B cell (primary cell): ENCODE results near the gene WDR47. TPM values are rescaled to one million over a fixed set of nuclear protein-coding genes. Genes with fewer than 3 reads are reported as not detected.

Source experiments
- ATAC-seq: fragments of 200-7000 bp; cut with Tn5 transposase; one replicate; pipeline ENCODE4 v1.10.0; 2021; ENCODE audit warnings: low read depth, mild to moderate bottlenecking, moderate number of reproducible peaks, moderate library complexity
- CTCF ChIA-PET: fragments of 350-600 bp; sonication (Branson Sonifier 250); formaldehyde crosslinking; loops from one replicate; lab custom pipeline; 2021; ENCODE audit warnings: antibody characterized with exemption, inconsistent platforms; lab: Charles Lee
- POLR2A ChIA-PET: fragments of 350-600 bp; sonication (Branson Sonifier 250); formaldehyde crosslinking; loops from one replicate; lab custom pipeline; 2021; ENCODE audit warnings: antibody characterized with exemption; lab: Charles Lee
- DNase-seq: peaks from one replicate; pipeline ENCODE4 v3.0.0; 2013
- H2AFZ ChIP-seq: 2 replicates; pipeline ENCODE4 v1.6.1; 2012; ENCODE audit warnings: mild to moderate bottlenecking, low read depth, low read length; ENCODE audit not compliant: insufficient read depth, poor library complexity, severe bottlenecking
- H3K27ac ChIP-seq, 2 donors: 1 replicate in 1 of 2; 2 replicates in 1 of 2; pipeline ENCODE4 v1.5.1; 2012 to 2013; ENCODE audit warnings: low read length in 2 of 2, mild to moderate bottlenecking in 2 of 2, moderate library complexity in 1 of 2
- H3K27me3 ChIP-seq, 4 experiments: fragments of 200-600 bp in 1 of 4; sonication (generic) in 1 of 4; replicated peaks in 1 of 4; 1 replicate in 2 of 4; 2 replicates in 2 of 4; pipeline versions ENCODE4 v1.6.1 to v1.7.0; 2013 to 2016; ENCODE audit warnings: low read length in 3 of 4, mild to moderate bottlenecking in 2 of 4, mixed read lengths in 1 of 4, moderate library complexity in 1 of 4; ENCODE audit not compliant: insufficient read depth in 4 of 4, control insufficient read depth in 3 of 4; ENCODE audit errors: control extremely low read depth in 1 of 4
- H3K36me3 ChIP-seq, 2 experiments: replicated peaks in 1 of 2; 1 replicate in 1 of 2; 2 replicates in 1 of 2; pipeline versions ENCODE4 v1.6.1 to v1.7.1; 2013; ENCODE audit warnings: low read length in 1 of 2; ENCODE audit not compliant: insufficient read depth in 2 of 2, control insufficient read depth in 1 of 2; ENCODE audit errors: control extremely low read depth in 1 of 2, extremely low read depth in 1 of 2
- H3K4me1 ChIP-seq, 2 donors: fragments of 200-600 bp in 1 of 2; sonication (generic) in 1 of 2; 1 replicate in 1 of 2; 2 replicates in 1 of 2; pipeline versions ENCODE4 v1.5.1 to v1.6.1; 2013 to 2017; ENCODE audit warnings: low read length in 2 of 2; ENCODE audit not compliant: control insufficient read depth in 2 of 2, insufficient read depth in 2 of 2
- H3K4me2 ChIP-seq: replicated peaks from 2 replicates; pipeline ENCODE3; 2012; ENCODE audit warnings: mild to moderate bottlenecking, low read depth, low read length; ENCODE audit not compliant: poor library complexity, severe bottlenecking
- H3K4me3 ChIP-seq, 5 experiments: fragments of 200-600 bp in 1 of 5; sonication (generic) in 1 of 5; 1 replicate in 3 of 5; 2 replicates in 2 of 5; pipeline versions ENCODE4 v1.5.1 to v1.7.0; 2011 to 2016; ENCODE audit warnings: low read length in 4 of 5, mild to moderate bottlenecking in 4 of 5, low read depth in 2 of 5, control low read depth in 1 of 5, moderate library complexity in 1 of 5; ENCODE audit not compliant: insufficient read depth in 1 of 5; ENCODE audit errors: control extremely low read depth in 1 of 5, extremely low read depth in 1 of 5
- H3K79me2 ChIP-seq: fragments of 200-600 bp; sonication (generic); one replicate; pipeline ENCODE4 v1.6.0; 2016; ENCODE audit warnings: low read length; ENCODE audit not compliant: control insufficient read depth, insufficient read depth
- H3K9ac ChIP-seq: fragments of 200-600 bp; sonication (generic); 2 replicates; pipeline ENCODE4 v1.6.1; 2017; ENCODE audit warnings: mild to moderate bottlenecking, low read length, moderate library complexity
- H3K9me3 ChIP-seq, 3 donors: one replicate each; pipeline versions ENCODE4 v1.6.1 to v1.7.1; 2013; ENCODE audit warnings: low read length in 2 of 3; ENCODE audit not compliant: control insufficient read depth in 2 of 3, insufficient read depth in 1 of 3; ENCODE audit errors: control extremely low read depth in 1 of 3
- H4K20me1 ChIP-seq: 2 replicates; pipeline ENCODE4 v1.6.0; 2012; ENCODE audit warnings: mild to moderate bottlenecking, low read length; ENCODE audit not compliant: insufficient read depth, control insufficient read depth, poor library complexity, severe bottlenecking
- H3K27ac Mint-ChIP-seq: one replicate; pipeline ENCODE4 v1.8.0; 2021; ENCODE audit warnings: mixed read lengths
- H3K27me3 Mint-ChIP-seq: one replicate; pipeline ENCODE4 v1.8.0; 2021; ENCODE audit warnings: mixed read lengths
- H3K4me1 Mint-ChIP-seq: one replicate; pipeline ENCODE4 v1.8.0; 2021; ENCODE audit warnings: mixed read lengths
- H3K4me3 Mint-ChIP-seq: one replicate; pipeline ENCODE4 v1.8.0; 2021; ENCODE audit warnings: mixed read lengths
- H3K9me3 Mint-ChIP-seq: one replicate; pipeline ENCODE4 v1.8.0; 2022; ENCODE audit warnings: mixed read lengths; ENCODE audit not compliant: insufficient read depth
- EZH2 ChIP-seq: IDR thresholded peaks from 2 replicates; pipeline ENCODE4 v1.6.1; 2012; ENCODE audit warnings: borderline replicate concordance, low read depth, mild to moderate bottlenecking, moderate library complexity, low read length; ENCODE audit not compliant: insufficient read depth, poor library complexity, severe bottlenecking
- WGBS: methylation state at CpG from one replicate; pipeline ENCODE4 v1.1.5; 2013; ENCODE audit warnings: missing lambda C conversion rate; ENCODE audit not compliant: insufficient coverage; 5-methylcytosine and 5-hydroxymethylcytosine counted together
- intact Hi-C: fragments of 100-400 bp; cut with micrococcal nuclease; formaldehyde crosslinking; loops from one replicate; pipeline ENCODE4 v1.10.0; 2022
- polyA plus RNA-seq: library from polyadenylated mRNA; depleted of rRNA; stranded (reverse); fragments of >200 nt; gene quantifications from 2 replicates; pipeline ENCODE4 v1.2.3, GENCODE V29; 2012
- total RNA-seq, 2 donors: library from RNA; stranded (reverse); fragments of 120-200 nt in 1 of 2; gene quantifications; 1 replicate in 1 of 2; 2 replicates in 1 of 2; pipeline versions ENCODE4 v1.2.3 to v1.2.4, GENCODE V29; 2013 to 2022
- TF ChIP-seq, protein P1 (sequence below): fragments of 200-600 bp; IDR thresholded peaks from one replicate; pipeline ENCODE4 v1.8.0; 2022; ENCODE audit warnings: antibody characterized with exemption, mild to moderate bottlenecking

The WDR47 gene
- total and polyA plus RNA-seq, 2 donors (not counting 1 experiment from before 2014, with no cell fraction given), result 4.4 to 21.6 TPM

- H3K4me3 Mint-ChIP-seq, result no peak overlapping the region
- Histone ChIP-seq H3K9ac (no peak overlapping the region), H3K36me3 (peaks cover 1 to 16% of the 10 kb centered on the region in 2 experiments), H4K20me1 (no peaks in the 10 kb centered on the region), H3K79me2 (no peaks in the 10 kb centered on the region), H3K4me2 (no peak overlapping the region), H3K4me3 (no peak overlapping the region), H3K9me3 (no peaks in the 10 kb centered on the region), H2AFZ (no peak overlapping the region), H3K27me3 (no peaks in the 10 kb centered on the region), H3K27ac (no peak overlapping the region), H3K4me1 (no peaks in the 10 kb centered on the region)
- no peak overlapping the region for H3K27ac Mint-ChIP-seq
- POLR2A ChIA-PET, result interaction anchor here (0.6 kb wide), 1 partner anchor 135 kb away, joined by 3 read pairs; no protein-coding TSS in a partner anchor
- ATAC-seq (no peak), DNase-seq (no peak)
- CTCF ChIA-PET, result interaction anchor here (1.4 kb wide), 1 partner anchor 222 kb away, joined by 3 read pairs; the partner anchor contains the start of gene PSRC1
- intact Hi-C loops, result no loop called here
- H3K9me3 Mint-ChIP-seq, result no peaks in the 10 kb centered on the region
- WGBS, result 100% methylated on average over 4 of the region's 7 CpGs
- no peaks in the 10 kb centered on the region for H3K4me1 Mint-ChIP-seq
- TF ChIP-seq, protein P1, sequence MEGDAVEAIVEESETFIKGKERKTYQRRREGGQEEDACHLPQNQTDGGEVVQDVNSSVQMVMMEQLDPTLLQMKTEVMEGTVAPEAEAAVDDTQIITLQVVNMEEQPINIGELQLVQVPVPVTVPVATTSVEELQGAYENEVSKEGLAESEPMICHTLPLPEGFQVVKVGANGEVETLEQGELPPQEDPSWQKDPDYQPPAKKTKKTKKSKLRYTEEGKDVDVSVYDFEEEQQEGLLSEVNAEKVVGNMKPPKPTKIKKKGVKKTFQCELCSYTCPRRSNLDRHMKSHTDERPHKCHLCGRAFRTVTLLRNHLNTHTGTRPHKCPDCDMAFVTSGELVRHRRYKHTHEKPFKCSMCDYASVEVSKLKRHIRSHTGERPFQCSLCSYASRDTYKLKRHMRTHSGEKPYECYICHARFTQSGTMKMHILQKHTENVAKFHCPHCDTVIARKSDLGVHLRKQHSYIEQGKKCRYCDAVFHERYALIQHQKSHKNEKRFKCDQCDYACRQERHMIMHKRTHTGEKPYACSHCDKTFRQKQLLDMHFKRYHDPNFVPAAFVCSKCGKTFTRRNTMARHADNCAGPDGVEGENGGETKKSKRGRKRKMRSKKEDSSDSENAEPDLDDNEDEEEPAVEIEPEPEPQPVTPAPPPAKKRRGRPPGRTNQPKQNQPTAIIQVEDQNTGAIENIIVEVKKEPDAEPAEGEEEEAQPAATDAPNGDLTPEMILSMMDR, result no peak
- TF ChIP-seq EZH2, result no peak
- no peaks in the 10 kb centered on the region for H3K27me3 Mint-ChIP-seq
These were observed 18.8 kb upstream of the WDR47 start for GRCh38 chr1:109060707-109061106.

DNA sequence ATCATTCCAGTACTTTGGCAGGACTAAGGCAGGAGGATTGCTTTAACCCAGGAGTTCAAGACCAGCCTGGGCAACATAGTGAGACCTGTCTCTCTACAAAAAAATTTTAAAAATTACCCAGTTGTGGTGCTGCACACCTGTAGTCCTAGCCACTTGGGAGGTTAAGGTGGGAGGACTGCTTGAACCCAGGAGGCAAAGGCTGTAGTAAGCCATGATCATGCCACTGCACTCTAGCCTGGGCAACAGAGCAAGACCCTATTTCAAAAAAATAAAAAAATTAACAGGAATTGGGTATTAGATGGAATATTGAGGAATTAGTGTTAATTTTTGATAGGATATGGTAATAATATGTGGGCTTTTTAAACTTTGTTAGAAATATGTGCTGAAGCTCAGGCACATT is 17.1 kb upstream of the WDR47 start:
- intact Hi-C loops, result no loop called here
- no peaks in the 10 kb centered on the region for H3K9me3 Mint-ChIP-seq
- Histone ChIP-seq H3K4me3 (no peak overlapping the region), H3K27me3 (no peaks in the 10 kb centered on the region), H3K4me2 (no peak overlapping the region), H3K4me1 (no peaks in the 10 kb centered on the region), H3K79me2 (no peaks in the 10 kb centered on the region), H3K36me3 (peaks cover 1 to 5% of the 10 kb centered on the region in 2 experiments), H3K27ac (no peak overlapping the region), H2AFZ (no peak overlapping the region), H3K9me3 (no peaks in the 10 kb centered on the region), H4K20me1 (no peaks in the 10 kb centered on the region), H3K9ac (no peak overlapping the region)
- ChIA-PET POLR2A (interaction anchor here (0.7 kb wide), 1 partner anchor 366 kb away, joined by 5 read pairs; no protein-coding TSS in a partner anchor), CTCF (no interaction called here)
- TF ChIP-seq EZH2, result no peak
- TF ChIP-seq, protein P1, result no peak
- ATAC-seq (no peak), DNase-seq (no peak)
- H3K4me3 Mint-ChIP-seq, result no peak overlapping the region
- no peak overlapping the region for H3K27ac Mint-ChIP-seq
- no peaks in the 10 kb centered on the region for H3K27me3 Mint-ChIP-seq
- no peaks in the 10 kb centered on the region for H3K4me1 Mint-ChIP-seq
